Right cardiac atrium (tissue), 5 donors: ENCODE results near the gene SCRN3. TPM values are rescaled to one million over a fixed set of nuclear protein-coding genes. Genes with fewer than 3 reads are reported as not detected.
"Not testable (repeated sequence)": the region's sequence is repeated elsewhere in the genome, so short reads cannot be mapped to it uniquely, and the experiment has no call there.

Experiments
- ATAC-seq, 2 donors: fragments of 200-7000 bp; cut with Tn5 transposase; one replicate each; pipeline versions ENCODE4 v1.8.0 to v1.9.1; 2020; ENCODE audit warnings: moderate library complexity in 2 of 2, mild to moderate bottlenecking in 1 of 2
- DNase-seq, 3 donors: peaks; one replicate each; pipeline ENCODE4 v3.0.0-alpha.2; 2020
- H3K27ac ChIP-seq: one replicate; pipeline ENCODE4 v1.5.1; 2013; ENCODE audit warnings: mild to moderate bottlenecking, low read length, control low read depth, moderate library complexity
- H3K27me3 ChIP-seq: one replicate; pipeline ENCODE4 v1.6.1; 2013; ENCODE audit not compliant: control insufficient read depth, insufficient read depth
- H3K4me1 ChIP-seq: one replicate; pipeline ENCODE4 v1.6.1; 2013; ENCODE audit warnings: low read length; ENCODE audit not compliant: control insufficient read depth, insufficient read depth
- H3K4me3 ChIP-seq: one replicate; pipeline ENCODE4 v1.5.1; 2013; ENCODE audit warnings: low read length, control low read depth
- H3K9me3 ChIP-seq: one replicate; pipeline ENCODE4 v1.6.1; 2013; ENCODE audit warnings: low read length; ENCODE audit not compliant: control insufficient read depth
- WGBS: extraction: QIAGEN DNeasy Blood & Tissue Kit; methylation state at CpG from one replicate; pipeline ENCODE4 v1.1.7; 2013; 5-methylcytosine and 5-hydroxymethylcytosine counted together
- intact Hi-C, 4 donors: fragments of 100-400 bp; cut with DNase I; formaldehyde crosslinking; loops; one replicate each; pipeline versions ENCODE4 v1.11.0 to v1.14.0; 2022 to 2023
- long read RNA-seq, 4 donors: library from polyadenylated mRNA; unstranded; transcript quantifications; one replicate each; pipeline ENCODE4 v2.0.0, GENCODE V29; 2020 to 2021
- polyA plus RNA-seq: library from polyadenylated mRNA; stranded (reverse); fragments of 200-250 nt; gene quantifications from one replicate; pipeline ENCODE4 v1.2.3, GENCODE V29; 2013
- total RNA-seq, 4 donors: library from RNA; stranded (reverse); fragmentation: NEBNext Ultra II Directional; extraction: Animal tissue kit (Norgen Biotek cat#: 25700); gene quantifications; one replicate each; pipeline ENCODE4 v1.2.1, GENCODE V29; 2021
- donor health status: healthy with polysubstance abuse.
- donor health status: DM: no; HTN: yes; CAD: no.
- donor health status: DM: no; HTN: no; CAD: no.
- donor health status: DM: no; HTN: yes; CAD: no; lungs with severe emphysema.
- donor health status: DM: yes; HTN: yes; CAD: no.

SCRN3 gene
- total RNA-seq (10 to 100 TPM; 30.5 to 35.6 (median 34.7) TPM), polyA plus RNA-seq (16.8 TPM)
- long read RNA-seq, donor 1, transcript SCRN3-201 (8 exons, 3,037 nt), result major isoform, 10 of 30 reads
- long read RNA-seq, donor 1, partial matches to known transcripts, result 4 of 30 reads
- long read RNA-seq, donor 1, other reads (novel, unspliced or antisense), result 16 of 30 reads
- long read RNA-seq, donor 2, transcript SCRN3-201 (8 exons, 3,037 nt), result major isoform, 5 of 7 reads
- long read RNA-seq, donor 2, partial matches to known transcripts, result 1 of 7 reads
- long read RNA-seq, donor 2, other reads (novel, unspliced or antisense), result 1 of 7 reads
- long read RNA-seq, donor 3, transcript SCRN3-201 (8 exons, 3,037 nt), result major isoform, 15 of 53 reads
- long read RNA-seq, donor 3, partial matches to known transcripts, result 8 of 53 reads
- long read RNA-seq, donor 3, other reads (novel, unspliced or antisense), result 26 of 53 reads
- long read RNA-seq, donor 4, partial matches to known transcripts, result 0 of 11 reads
- long read RNA-seq, donor 4, other reads (novel, unspliced or antisense), result 8 of 11 reads

GRCh38 chr2:174395284-174395968 is at the start of gene SCRN3:
Gene SCRN3, plus strand, starts transcription at chr2:174395730. Its CDS starts 2,554 bp downstream, at chr2:174398284.
- intact Hi-C loops, result no loop called here
- H3K9me3 ChIP-seq, result no peaks in the 10 kb centered on the region
- H3K27me3 ChIP-seq, result no peaks in the 10 kb centered on the region
- peaks cover 1% of the 10 kb centered on the region for H3K4me1 ChIP-seq
- ATAC-seq, result peak; percentile 95 to 96
- under 1% methylated on average over 35 of the region's 35 CpGs for WGBS
- peak; percentile 69 to 85 (median 83) for DNase-seq
- peak within 1 kb of the TSS; percentile 99 for H3K4me3 ChIP-seq
- H3K27ac ChIP-seq, result peak within 1 kb of the TSS; percentile 88

- intact Hi-C loops, result no loop called here
- H3K27me3 ChIP-seq, result no peaks in the 10 kb centered on the region
- no peak overlapping the region for H3K27ac ChIP-seq
- WGBS, result 80% methylated on average over 2 of the region's 2 CpGs
- H3K4me3 ChIP-seq, result no peak overlapping the region
- H3K4me1 ChIP-seq, result no peaks in the 10 kb centered on the region
- DNase-seq (no peak), ATAC-seq (no peak)
- no peaks in the 10 kb centered on the region for H3K9me3 ChIP-seq
These were observed 45.5 kb upstream of the SCRN3 start for GRCh38 chr2:174350018-174350417.

- intact Hi-C loops, result no loop called here
- ATAC-seq, result no peak
These were observed 44.8 kb upstream of the SCRN3 start for GRCh38 chr2:174350593-174351181.

GRCh38 chr2:174353004-174353403 is 42.5 kb upstream of the SCRN3 start:
- intact Hi-C loops, result no loop called here
- DNase-seq (no peak), ATAC-seq (no peak)
- no peak overlapping the region for H3K27ac ChIP-seq
- no peak overlapping the region for H3K4me3 ChIP-seq
- no peaks in the 10 kb centered on the region for H3K9me3 ChIP-seq
- H3K27me3 ChIP-seq, result no peaks in the 10 kb centered on the region
- WGBS, result 99% methylated on average over 1 of the region's 1 CpG
- H3K4me1 ChIP-seq, result no peaks in the 10 kb centered on the region

More at GRCh38 chr2:174350593-174351181, 44.8 kb upstream of the SCRN3 start:
- H3K4me1 ChIP-seq, result no peaks in the 10 kb centered on the region
- DNase-seq, result no peak
- no peaks in the 10 kb centered on the region for H3K27me3 ChIP-seq
- WGBS, result 80% methylated on average over 2 of the region's 2 CpGs
- H3K4me3 ChIP-seq, result no peak overlapping the region
- H3K27ac ChIP-seq, result no peak overlapping the region
- no peaks in the 10 kb centered on the region for H3K9me3 ChIP-seq

GRCh38 chr2:174356347-174356746 is 39.2 kb upstream of the SCRN3 start:
- ATAC-seq, result no peak
- no peak for DNase-seq
- H3K9me3 ChIP-seq, result no peaks in the 10 kb centered on the region
- no peaks in the 10 kb centered on the region for H3K4me1 ChIP-seq
- 96% methylated on average over 2 of the region's 2 CpGs for WGBS
- no peak overlapping the region for H3K27ac ChIP-seq
- H3K27me3 ChIP-seq, result no peaks in the 10 kb centered on the region
- no peak overlapping the region for H3K4me3 ChIP-seq
- intact Hi-C loops, result no loop called here

- WGBS, result 99% methylated on average over 4 of the region's 4 CpGs
These were observed 35.9 kb upstream of the SCRN3 start for GRCh38 chr2:174359663-174360062.

GRCh38 chr2:174362949-174363348 is 32.6 kb upstream of the SCRN3 start:
- intact Hi-C loops, result no loop called here
- Histone ChIP-seq H3K27ac (no peak overlapping the region), H3K4me3 (no peak overlapping the region), H3K4me1 (no peaks in the 10 kb centered on the region), H3K27me3 (no peaks in the 10 kb centered on the region), H3K9me3 (no peaks in the 10 kb centered on the region)
- DNase-seq (no peak), ATAC-seq (no peak)
- 96% methylated on average over 1 of the region's 1 CpG for WGBS

More at GRCh38 chr2:174359663-174360062, 35.9 kb upstream of the SCRN3 start:
- H3K4me3 ChIP-seq, H3K4me1 ChIP-seq, DNase-seq, H3K9me3 ChIP-seq, ATAC-seq, H3K27me3 ChIP-seq, intact Hi-C loops, H3K27ac ChIP-seq: not testable (repeated sequence)

- H3K27ac ChIP-seq, ATAC-seq, H3K27me3 ChIP-seq, DNase-seq, intact Hi-C loops, H3K9me3 ChIP-seq, H3K4me3 ChIP-seq, H3K4me1 ChIP-seq: not testable (repeated sequence)
- 96% methylated on average over 6 of the region's 6 CpGs for WGBS
These were observed 31.9 kb upstream of the SCRN3 start for GRCh38 chr2:174363492-174364225.

GRCh38 chr2:174364628-174365027 is 30.9 kb upstream of the SCRN3 start:
- no peak for ATAC-seq
- 100% methylated on average over 2 of the region's 2 CpGs for WGBS
- no peak for DNase-seq

GRCh38 chr2:174365571-174365970 is 30.0 kb upstream of the SCRN3 start:
- Histone ChIP-seq H3K27me3 (no peaks in the 10 kb centered on the region), H3K4me1 (no peaks in the 10 kb centered on the region), H3K27ac (no peak overlapping the region), H3K9me3 (no peaks in the 10 kb centered on the region), H3K4me3 (no peak overlapping the region)
- intact Hi-C loops, result no loop called here
- no peak for ATAC-seq
- DNase-seq, result no peak
- WGBS, result 78% methylated on average over 2 of the region's 2 CpGs

More at GRCh38 chr2:174364628-174365027, 30.9 kb upstream of the SCRN3 start:
- Histone ChIP-seq H3K27me3 (no peaks in the 10 kb centered on the region), H3K4me1 (no peaks in the 10 kb centered on the region), H3K27ac (no peak overlapping the region), H3K9me3 (no peaks in the 10 kb centered on the region), H3K4me3 (no peak overlapping the region)
- intact Hi-C loops, result no loop called here
